GM21576 (cell line): Measurements from ENCODE around the gene MPG.
"Not testable (repeated sequence)": the region's sequence is repeated elsewhere in the genome, so short reads cannot be mapped to it uniquely, and the experiment has no call there.

ENCODE experiments used
- ATAC-seq: cut with Tn5 transposase; IDR thresholded peaks from one replicate; pipeline ENCODE4 v1.9.1; 2021; ENCODE audit warnings: mild to moderate bottlenecking, moderate library complexity; ENCODE audit not compliant: unreplicated experiment

MPG gene, protein sequence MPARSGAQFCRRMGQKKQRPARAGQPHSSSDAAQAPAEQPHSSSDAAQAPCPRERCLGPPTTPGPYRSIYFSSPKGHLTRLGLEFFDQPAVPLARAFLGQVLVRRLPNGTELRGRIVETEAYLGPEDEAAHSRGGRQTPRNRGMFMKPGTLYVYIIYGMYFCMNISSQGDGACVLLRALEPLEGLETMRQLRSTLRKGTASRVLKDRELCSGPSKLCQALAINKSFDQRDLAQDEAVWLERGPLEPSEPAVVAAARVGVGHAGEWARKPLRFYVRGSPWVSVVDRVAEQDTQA

DNA sequence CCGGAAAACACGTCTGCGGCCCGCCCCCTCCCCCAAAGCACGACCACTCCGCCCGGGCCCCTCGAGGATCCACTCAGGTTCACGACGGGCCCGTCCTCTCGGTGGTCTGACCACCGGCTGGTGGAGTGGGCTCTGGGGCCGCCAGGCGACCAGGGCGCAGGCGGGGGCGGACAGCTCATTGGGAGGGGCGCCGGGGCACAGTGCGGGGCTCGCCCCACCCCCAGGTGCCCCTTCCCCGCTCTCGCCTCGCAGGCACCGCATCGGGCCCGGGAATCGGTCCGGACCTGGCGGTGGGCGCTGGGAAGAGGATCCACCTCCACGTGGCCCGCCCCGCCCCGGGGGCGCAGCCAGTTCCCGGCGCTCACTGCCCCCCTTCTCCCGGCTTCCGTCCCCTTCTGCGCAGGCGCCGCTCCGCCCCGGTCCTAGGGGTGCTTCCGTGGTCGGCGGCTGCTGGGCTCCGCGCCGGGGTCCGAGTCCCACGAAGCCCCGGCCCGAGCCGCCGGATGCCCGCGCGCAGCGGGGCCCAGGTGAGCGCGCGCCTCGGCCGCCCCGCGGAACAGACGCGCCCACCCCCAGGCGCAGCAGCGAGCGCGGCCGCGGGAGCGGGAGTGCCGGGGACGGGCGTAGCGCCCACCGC is at the start of gene MPG:
Gene MPG (plus strand): TSS at position 419 of the 637 bp plus-strand sequence. CDS start 85 bp downstream, at position 504.
- peak; percentile 56 for ATAC-seq

DNA sequence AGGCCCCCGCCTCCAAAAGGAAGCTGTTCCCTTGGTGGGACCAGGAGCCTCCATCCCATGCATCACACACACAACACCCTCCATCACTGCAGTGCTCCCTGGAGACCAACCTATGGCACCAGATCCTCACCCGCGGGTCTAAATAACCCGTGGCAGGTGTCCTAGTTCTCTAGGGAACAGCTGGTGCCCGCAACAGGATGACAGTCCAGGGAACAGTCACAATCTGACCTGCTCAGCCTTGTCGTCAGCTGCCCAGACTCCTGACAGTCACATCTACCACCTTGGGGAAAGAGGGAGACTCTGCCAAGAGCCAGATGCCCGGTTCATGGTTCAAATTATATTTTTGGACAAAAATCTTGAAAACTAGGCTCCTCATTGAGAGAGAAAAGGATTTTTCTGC is 47.4 kb upstream of the MPG start:
- ATAC-seq: not testable (repeated sequence)

DNA sequence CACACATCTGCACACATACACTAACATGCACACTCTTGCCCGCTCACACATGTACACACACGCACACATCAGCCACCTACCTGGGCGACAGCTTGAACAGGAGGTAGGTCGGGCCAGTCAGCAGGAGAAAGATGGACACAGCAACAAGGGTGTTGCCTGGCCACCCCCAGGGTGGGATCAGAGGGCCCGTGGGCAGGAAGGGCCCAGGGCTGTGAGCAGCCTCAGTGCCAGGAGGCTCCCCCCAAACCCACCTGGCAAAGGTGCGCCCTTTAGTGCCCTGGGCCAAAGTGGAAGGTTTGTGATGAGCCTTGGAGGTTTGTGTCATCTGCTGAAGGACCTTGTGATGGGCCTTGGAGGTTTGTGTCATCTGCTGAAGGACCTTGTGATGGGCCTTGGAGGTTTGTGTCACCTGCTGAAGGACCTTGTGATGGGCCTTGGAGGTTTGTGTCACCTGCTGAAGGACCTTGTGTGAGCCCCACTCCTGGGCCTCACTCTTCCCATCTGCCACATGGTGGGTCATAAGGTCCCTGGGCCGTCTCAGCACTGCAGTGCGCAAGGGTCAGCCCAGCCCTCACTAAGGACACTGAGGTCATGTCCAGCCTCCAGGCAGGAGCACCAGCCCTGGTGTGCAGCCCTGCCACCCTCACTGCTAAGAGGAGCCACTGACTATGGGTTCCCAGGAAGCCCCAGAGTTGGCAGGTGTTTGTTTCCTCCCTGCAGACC is 44.7 kb upstream of the MPG start:
- not testable (repeated sequence) for ATAC-seq

DNA sequence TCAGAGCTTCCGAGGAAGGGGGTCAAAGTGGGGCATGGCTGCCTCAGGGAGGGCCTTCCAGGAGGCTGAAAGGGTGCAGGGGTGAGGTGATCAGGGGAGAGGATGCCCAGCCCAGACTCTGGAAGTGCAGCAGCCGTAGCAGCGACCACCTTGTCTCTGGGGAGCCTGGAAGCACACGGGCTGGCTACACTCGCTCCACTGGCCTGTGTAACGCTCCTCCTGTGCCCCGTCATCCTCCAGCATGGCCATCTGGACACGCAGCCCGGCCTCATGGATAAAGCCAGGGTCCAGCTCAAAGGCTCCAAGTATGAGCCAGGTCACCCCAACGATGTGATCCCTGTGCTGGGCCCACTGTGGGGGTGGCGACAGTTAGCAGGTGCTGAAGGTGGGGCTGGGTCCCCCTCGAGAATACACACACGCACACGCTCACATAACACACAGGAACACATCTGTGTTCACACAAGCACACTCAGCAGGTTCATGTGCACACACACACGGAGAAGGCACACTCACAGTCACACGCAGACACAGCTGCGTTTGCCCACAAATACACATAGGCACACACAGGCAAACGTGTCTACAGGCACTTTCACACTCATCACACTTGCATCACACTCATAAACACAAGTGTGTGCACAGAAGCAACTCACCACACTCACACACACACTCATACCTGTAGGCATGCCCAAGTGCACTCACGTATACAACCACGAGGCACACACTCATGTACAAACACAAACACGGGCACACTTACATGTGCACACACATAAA is 44.0 kb upstream of the MPG start:
- no peak for ATAC-seq

DNA sequence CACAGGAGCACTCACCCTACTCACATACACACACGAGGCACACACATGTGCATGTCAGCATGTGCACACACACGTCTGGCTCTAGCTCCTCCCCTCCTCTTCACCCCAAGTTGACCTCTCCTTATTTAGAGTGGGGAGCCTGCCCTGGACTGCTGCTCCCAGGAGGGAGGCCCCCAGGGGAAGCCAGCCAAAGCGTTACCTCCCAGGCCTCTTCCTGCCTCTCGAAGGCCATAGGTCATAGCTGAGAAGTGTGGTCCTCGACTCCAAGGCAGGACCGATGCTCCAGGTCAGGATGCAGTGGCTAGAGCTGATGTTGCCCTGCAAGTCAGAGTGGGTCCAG is 43.4 kb upstream of the MPG start:
- ATAC-seq: no peak

DNA sequence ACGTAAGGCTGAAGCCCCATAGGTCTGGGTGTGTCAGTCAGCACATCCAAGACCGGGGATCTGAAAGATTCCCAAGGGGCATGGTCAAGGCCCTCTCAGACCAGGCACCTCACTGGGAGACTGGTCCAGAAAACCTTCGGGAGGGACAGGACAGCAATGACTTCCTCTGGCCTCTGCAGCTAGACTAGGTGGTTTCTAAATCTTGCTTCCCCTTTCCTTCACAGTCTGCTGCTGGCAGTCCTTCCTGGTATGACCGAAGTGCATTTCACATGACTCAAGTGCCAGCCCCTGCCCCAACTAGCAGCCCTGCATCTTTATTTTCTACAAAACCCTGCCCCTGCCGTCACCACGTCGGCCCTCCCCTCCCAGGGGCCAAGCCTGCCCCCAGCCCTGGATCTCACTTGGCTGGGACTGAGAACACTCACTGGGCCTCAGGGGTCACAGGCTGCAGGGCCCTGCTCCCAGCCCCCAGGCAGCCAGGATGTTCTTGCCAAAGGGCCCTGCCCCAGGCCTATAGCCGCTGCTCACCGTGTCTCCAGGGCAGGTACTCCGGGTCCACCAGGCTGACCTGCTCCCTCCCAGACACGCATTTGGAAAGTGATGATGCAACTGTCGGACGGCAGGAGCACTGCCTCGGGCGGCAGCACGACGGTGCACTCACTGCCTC is 42.9 kb upstream of the MPG start:
- no peak for ATAC-seq

DNA sequence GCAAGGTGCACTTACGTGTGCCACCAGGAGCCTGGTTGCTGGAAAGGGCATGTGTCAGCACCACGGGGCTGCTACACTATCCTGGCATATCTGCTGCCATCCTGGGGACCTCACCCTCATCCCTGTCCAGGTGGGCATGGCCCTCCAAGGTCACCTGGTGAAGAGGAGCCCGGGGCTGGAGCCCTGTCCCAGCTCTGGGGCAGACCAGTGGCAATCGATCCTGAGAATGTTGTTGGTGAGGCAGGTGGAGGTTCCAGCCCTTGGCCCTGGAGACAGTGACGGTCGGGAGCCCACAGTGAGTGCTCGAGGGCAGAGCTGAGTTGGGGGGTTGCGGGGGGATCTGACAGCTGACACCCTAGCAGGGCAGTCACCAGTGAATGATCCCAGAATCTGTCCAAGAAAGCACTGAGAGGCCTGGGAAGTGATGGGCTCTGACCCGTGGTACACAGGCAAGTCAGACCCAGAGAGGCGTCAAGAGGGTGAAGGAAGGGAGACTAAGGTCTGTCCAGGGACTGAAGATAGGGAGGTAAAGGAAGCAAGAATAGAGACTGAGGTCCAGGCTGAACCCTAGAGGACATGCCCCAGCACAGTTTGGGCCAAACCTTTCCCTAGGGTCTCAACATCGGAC is 42.2 kb upstream of the MPG start:
- ATAC-seq: no peak

DNA sequence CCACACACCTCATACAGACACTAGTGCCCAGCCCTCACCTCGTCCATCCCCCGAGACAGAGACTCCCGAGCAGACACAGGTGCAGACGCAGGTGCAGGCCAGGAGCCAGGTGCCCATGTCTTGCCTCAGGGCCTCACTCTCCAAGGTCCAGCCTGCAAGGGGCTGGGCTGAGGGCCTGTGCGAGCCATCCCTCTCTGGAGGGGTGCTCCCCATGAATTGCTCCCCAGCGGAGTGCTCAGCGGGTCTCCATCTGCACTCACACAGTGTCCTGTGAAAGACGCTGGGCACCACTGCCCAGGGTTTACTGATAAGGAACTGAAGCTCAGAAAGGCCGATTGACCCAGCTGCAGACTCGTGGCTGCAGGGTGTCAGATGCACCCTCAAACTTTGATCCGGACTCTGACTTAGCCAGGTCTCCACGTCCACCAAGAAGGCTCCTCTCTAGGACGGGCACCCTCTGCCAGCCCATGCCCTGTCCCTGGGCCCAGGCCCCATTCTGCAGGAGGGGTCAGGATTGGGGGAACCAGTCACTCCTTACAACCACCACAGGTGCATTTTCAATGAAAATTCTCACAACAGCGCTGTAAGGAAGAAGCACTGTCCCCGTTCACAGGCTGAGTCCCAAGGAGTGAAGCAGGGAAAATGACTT is 41.6 kb upstream of the MPG start:
- ATAC-seq: no peak

DNA sequence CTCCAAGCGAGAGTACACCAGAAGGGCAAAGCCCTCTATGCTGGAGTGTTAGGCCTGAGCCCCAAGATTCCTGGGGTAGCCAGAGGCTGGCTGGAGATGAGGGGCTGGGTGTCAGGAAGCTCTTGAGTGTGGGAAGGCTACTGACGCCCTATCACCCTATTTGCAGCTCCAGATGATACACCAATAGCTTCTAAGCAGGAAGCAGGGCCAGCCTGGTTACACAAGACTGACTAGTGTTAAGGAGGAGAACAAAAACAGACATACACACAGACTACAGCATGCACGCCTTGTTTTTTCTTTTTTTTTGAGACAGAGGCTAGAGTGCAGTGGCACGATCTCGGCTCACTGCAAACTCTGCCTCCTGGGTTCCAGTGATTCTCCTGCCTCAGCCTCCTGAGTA is 40.5 kb upstream of the MPG start:
- ATAC-seq: no peak

DNA sequence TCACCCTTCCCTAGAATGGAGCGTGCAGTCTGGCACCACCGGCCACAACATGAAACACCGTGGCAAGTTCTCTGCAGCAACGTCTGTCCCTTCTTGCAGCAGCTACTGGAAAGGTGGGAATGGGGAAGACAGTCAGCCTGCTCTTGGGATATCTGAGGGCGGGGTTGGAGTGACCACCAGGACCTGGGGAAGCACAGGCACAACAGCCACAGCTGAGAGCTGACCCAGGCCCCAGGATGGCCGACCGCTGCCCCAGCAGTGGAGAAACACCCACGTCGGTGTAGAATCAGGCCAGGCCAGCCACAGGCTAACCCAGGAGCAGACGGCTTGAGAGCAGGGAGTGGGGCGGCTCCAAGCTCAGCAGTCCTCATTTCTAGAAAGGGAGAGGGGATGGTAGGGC is 39.8 kb upstream of the MPG start:
- ATAC-seq: not testable (repeated sequence)

DNA sequence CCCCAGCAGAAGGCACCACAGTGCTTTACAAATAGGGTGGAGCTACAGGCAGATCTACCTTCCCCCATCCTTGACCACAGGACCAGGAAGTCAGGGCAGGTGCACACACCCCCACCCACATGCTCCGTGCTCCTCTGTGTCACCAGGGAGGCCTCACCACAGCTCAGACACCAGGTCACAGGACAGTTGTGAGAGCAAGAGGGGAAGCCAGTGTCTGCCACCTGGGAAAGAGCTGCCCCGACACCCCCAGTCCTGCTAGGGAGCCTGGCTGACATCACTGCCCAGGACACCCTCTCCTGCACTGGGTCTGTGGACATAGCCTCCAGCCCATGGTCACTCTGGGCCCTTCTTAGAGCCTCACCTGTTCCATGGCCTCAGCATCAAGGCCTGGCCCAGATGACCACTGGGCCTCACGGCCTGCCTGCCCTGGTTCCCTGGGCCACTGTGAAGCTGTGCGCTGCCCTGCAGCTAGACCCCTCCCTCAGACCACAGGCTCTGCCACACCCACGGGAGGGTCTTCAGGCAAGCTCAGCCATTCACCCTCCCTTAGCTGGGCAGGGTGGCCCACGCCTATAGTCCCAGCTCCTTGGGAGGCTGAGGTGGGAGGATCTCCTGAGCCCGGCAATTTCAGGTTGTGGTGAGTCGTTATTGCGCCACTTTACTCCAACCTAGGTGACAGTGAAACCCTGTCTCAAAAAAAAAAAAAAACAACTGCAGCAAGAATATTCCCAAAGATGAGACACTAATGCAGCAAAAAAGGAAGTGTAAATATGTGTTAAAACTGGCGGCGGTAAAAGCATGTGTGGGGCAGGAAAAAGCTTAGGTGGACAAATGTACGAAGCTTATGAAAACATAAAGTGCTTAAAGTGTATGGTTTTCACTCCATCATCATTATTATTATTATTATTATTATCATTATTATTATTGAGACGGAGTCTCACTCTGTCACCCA is 38.8 kb upstream of the MPG start:
- ATAC-seq: peak; percentile 70

DNA sequence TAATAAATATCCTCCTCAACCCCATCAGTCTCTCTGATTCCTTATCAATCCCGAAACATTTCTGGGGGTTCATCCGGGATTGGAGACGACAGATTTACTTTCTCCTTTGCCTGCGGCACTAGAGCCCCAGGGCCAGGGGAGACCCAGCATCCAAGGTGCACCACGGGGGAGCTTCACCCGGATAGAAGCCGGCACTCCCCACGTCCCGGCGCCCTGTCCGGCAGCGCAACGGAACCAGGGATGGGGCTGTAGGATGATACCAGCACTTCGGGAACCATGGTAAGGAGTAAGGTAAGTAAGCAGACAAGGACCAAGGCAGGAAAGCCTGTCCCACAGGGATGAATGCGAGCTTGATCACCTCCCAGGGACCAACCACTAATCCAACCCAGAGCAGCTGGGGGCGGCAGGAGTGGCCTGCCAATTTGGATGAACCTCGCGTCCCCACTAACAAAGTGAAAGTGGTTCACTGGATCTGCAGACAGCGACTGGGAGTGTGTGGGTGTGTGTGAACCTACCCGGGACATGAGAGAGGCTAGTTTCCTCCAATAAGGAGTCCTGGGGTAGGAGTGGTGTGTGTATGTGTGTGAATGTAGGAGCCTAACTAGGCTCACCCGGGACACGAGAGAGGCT is 36.5 kb upstream of the MPG start:
- no peak for ATAC-seq

DNA sequence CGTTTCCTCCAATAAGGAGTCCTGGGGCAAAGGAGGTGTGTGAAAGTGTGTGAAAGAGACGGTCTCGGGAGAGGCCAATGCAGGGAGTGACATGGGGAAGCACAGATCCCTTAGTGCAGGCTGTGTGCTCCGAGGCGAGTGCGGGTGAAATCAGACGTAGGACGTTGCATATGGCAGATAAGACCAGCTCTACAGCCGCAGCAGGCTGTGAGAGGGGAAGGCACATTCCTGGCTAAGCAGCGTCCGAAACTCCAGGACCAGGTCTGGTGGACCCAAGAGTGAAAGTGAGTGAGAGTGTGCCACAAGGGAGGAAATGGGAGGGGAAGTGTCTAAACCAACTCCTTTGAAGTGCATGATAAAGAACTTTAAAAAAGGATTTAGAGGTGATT is 36.0 kb upstream of the MPG start:
- ATAC-seq: no peak

DNA sequence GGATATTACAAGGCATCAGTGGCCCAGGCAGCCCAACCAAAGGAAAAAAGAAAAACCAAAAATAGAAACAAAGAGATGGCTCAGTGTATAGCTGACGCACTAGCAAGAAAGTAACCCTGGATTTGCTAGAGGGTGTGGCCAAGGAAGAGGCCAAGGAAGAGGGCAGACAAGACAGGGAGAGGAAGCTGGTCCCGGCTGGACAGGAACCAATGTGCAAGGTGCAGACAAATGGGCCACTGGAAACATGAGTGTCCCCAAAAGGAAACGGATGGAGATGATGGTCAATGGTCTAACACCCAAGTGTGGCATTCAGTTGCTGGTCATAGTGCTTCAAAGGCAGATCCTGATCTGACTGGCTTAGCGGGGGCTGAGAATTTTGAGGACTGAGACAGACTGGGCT is 35.3 kb upstream of the MPG start:
- no peak for ATAC-seq

DNA sequence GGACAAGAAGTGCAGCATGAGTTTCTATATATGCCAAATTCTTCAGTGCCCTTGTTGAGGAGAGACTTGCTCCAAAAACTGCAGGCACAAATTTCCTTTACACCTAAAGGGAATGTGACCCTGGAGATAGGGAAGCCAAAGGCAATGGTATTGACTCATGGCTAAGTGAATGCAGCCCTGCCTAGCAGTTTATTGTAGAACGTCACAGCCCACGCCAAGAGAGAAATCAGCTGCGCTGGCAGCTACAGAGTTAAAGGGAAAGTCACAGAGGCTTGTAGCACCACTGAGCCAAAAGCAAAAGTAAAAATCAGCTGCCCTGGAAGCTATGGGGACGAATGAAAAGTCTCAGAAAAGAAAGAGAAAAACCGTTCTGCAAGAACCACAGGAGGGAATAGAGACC is 34.7 kb upstream of the MPG start:
- ATAC-seq: no peak

DNA sequence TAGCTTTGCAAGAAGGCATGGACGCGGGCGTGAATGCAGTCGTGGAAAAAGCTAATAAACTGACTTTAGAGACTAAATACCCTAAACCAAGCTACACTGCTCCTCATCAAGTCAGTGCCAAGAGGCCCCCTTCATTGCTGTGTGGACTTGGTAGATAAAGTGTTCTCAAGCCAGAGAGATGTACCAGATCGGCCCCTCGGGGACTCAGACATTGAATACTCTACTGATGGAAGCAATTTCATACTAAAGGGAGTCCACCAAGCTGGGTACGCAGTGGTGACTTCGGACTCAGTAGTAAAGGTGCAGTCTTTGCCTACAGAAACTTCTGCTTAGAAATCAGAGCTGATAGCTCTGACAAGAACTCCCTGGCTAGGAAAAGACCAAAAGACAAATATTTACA is 33.4 kb upstream of the MPG start:
- no peak for ATAC-seq

DNA sequence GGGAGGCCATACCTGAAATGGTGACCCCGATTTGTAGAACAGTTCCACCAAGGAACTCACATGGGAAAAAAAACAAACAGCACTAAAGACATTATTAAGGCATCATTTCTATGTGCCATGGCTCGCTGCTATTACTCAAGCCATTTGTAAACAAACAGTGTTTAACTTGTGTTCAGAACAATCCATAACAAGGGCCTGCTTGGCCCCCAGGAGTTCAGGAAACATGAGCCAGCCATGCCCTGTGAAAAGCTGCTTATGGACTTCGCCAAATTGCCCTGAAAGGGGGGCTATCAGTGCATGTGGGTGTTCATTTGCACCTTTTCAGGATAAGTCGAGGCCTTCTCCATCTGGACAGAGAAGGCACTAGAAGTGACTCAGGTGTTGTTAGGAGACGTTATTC is 32.6 kb upstream of the MPG start:
- no peak for ATAC-seq

DNA sequence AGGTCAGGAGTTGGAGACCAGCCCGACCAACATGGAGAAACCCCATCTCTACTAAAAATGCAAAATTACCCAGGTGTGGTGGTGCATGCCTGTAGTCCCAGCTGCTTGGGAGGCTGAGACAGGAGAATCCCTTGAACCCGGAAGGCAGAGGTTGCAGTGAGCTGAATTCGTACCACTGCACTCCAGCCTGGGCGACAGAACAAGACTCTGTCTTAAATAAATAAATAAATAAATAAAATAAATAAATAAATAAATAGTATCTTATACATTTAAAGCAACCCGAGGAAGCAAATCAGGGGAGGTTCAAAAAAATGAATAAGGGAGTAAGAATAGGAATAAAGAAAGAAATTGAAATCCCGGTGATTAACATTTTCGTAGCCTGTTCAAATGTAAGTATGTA is 31.5 kb upstream of the MPG start:
- ATAC-seq: not testable (repeated sequence)
